HCT116 (cell line): ENCODE data around the gene LRRN2. TPM values are rescaled to one million over a fixed set of nuclear protein-coding genes. Genes with fewer than 3 reads are reported as not detected.

Experiments
- ATAC-seq: fragments of 200-7000 bp; cut with Tn5 transposase; 2 replicates; pipeline ENCODE4 v1.9.1; 2020; ENCODE audit warnings: mild to moderate bottlenecking, moderate library complexity
- BruUV-seq: library from RNA; stranded (reverse); fragments of 400-500 nt; replicated peaks from 2 replicates; lab custom pipeline; 2021; lab: Mats Ljungman, UMichigan
- CTCF ChIA-PET: fragments of 300-600 bp; sonication (Branson Sonifier 250); formaldehyde crosslinking; loops from one replicate; lab custom pipeline; 2021; ENCODE audit warnings: antibody characterized with exemption; lab: Charles Lee
- POLR2A ChIA-PET: fragments of 300-600, 350-600 bp; sonication (Branson Sonifier 250); formaldehyde crosslinking; loops from one replicate; lab custom pipeline; 2021; ENCODE audit warnings: antibody characterized with exemption; lab: Charles Lee
- RAD21 ChIA-PET, 2 experiments: fragments of 300-600 bp; sonication (Branson Sonifier 250); formaldehyde crosslinking; loops; one replicate each; lab custom pipeline; 2023; ENCODE audit warnings: low total read pairs in 2 of 2; ENCODE audit not compliant: uncharacterized antibody in 2 of 2, unreplicated experiment in 2 of 2, low non-redundant PET in 1 of 2; lab: Charles Lee
- DNase-seq: peaks from one replicate; pipeline ENCODE4 v3.0.0-alpha.2; 2010; ENCODE audit warnings: low read depth, low spot score
- H2AFZ ChIP-seq: fragments of 200-600 bp; shearing (Covaris generic), sonication (generic); 2 replicates; pipeline ENCODE4 v1.6.1; 2017; ENCODE audit warnings: low read depth, mixed run types, mixed read lengths, antibody characterized with exemption, low read length; ENCODE audit not compliant: poor library complexity, severe bottlenecking
- H3K27ac ChIP-seq: 2 replicates; pipeline ENCODE4 v1.5.1; 2012; ENCODE audit warnings: low read depth, low read length
- H3K27me3 ChIP-seq: fragments of 200-600 bp; sonication (generic); 2 replicates; pipeline ENCODE4 v1.6.1; 2016; ENCODE audit warnings: mixed run types, low read length, mixed read lengths; ENCODE audit not compliant: insufficient read depth
- H3K36me3 ChIP-seq, 2 experiments: fragments of 200-500 bp in 1 of 2; fragments of 200-600 bp in 1 of 2; sonication (Bioruptor generic) in 1 of 2; sonication (generic) in 1 of 2; 2 replicates each; pipeline versions ENCODE4 v1.5.1 to v1.6.1; 2014 to 2016; ENCODE audit warnings: low read length in 2 of 2, inconsistent platforms in 1 of 2, mixed read lengths in 1 of 2, mixed run types in 1 of 2; ENCODE audit not compliant: insufficient read depth in 2 of 2, control insufficient read depth in 1 of 2
- H3K4me1 ChIP-seq, 2 experiments: fragments of 200-600 bp in 1 of 2; sonication (generic) in 1 of 2; 2 replicates each; pipeline versions ENCODE4 v1.5.1 to v1.6.1; 2012 to 2017; ENCODE audit warnings: low read length in 2 of 2, inconsistent platforms in 1 of 2, mild to moderate bottlenecking in 1 of 2, mixed read lengths in 1 of 2, mixed run types in 1 of 2, moderate library complexity in 1 of 2; ENCODE audit not compliant: insufficient read depth in 2 of 2, control insufficient read depth in 1 of 2
- H3K4me2 ChIP-seq: fragments of 200-600 bp; sonication (generic); 2 replicates; pipeline ENCODE4 v1.6.1; 2017; ENCODE audit warnings: mixed run types, low read length, mixed read lengths
- H3K4me3 ChIP-seq, 2 experiments: fragments of 200-600 bp in 1 of 2; sonication (generic) in 1 of 2; replicated peaks in 1 of 2; 2 replicates each; pipeline ENCODE4 v1.5.1; 2011 to 2016; ENCODE audit warnings: low read length in 2 of 2, control low read depth in 1 of 2, low read depth in 1 of 2, mild to moderate bottlenecking in 1 of 2, mixed read lengths in 1 of 2, mixed run types in 1 of 2
- H3K79me2 ChIP-seq: fragments of 200-600 bp; sonication (generic); 2 replicates; pipeline ENCODE4 v1.6.1; 2017; ENCODE audit warnings: mild to moderate bottlenecking, mixed run types, low read length, moderate library complexity, mixed read lengths; ENCODE audit not compliant: insufficient read depth
- H3K9ac ChIP-seq: fragments of 200-600 bp; sonication (generic); 2 replicates; pipeline ENCODE4 v1.6.1; 2016; ENCODE audit warnings: low read length, mixed read lengths
- H3K9me2 ChIP-seq: fragments of 200-600 bp; sonication (generic), shearing (Covaris generic); 2 replicates; pipeline ENCODE4 v1.6.1; 2017; ENCODE audit warnings: mixed run types, mild to moderate bottlenecking, moderate library complexity; ENCODE audit not compliant: insufficient read depth
- H3K9me3 ChIP-seq, 2 experiments: fragments of 200-500 bp in 1 of 2; fragments of 200-600 bp in 1 of 2; sonication (Bioruptor generic) in 1 of 2; sonication (generic) in 1 of 2; 2 replicates each; pipeline ENCODE4 v1.6.1; 2014 to 2017; ENCODE audit warnings: low read length in 2 of 2, mixed read lengths in 2 of 2, inconsistent platforms in 1 of 2, low read depth in 1 of 2, mild to moderate bottlenecking in 1 of 2, mixed run types in 1 of 2, moderate library complexity in 1 of 2; ENCODE audit not compliant: control insufficient read depth in 1 of 2, insufficient read depth in 1 of 2
- H4K20me1 ChIP-seq: fragments of 200-600 bp; sonication (generic), shearing (Covaris generic); 2 replicates; pipeline ENCODE4 v1.6.1; 2017; ENCODE audit warnings: mixed run types, mild to moderate bottlenecking, moderate library complexity; ENCODE audit not compliant: insufficient read depth
- CBX3 ChIP-seq: IDR thresholded peaks from 2 replicates; pipeline ENCODE4 v1.6.1; 2012; ENCODE audit warnings: low read depth
- CTCF ChIP-seq, 3 experiments: fragments of 200-600 bp in 1 of 3; sonication (generic) in 1 of 3; IDR thresholded peaks in 2 of 3; conservative IDR thresholded peaks in 1 of 3; 2 replicates each; pipeline ENCODE4 v1.5.1; 2012 to 2017; ENCODE audit warnings: low read depth in 2 of 3, low read length in 2 of 3, antibody characterized with exemption in 1 of 3, borderline replicate concordance in 1 of 3, control low read depth in 1 of 3, mild to moderate bottlenecking in 1 of 3, mixed read lengths in 1 of 3, mixed run types in 1 of 3, moderate library complexity in 1 of 3; ENCODE audit not compliant: insufficient read depth in 1 of 3
- EGR1 ChIP-seq: IDR thresholded peaks from 2 replicates; pipeline ENCODE4 v1.6.1; 2012; ENCODE audit warnings: low read depth
- EZH2phosphoT487 ChIP-seq: fragments of 200-600 bp; IDR thresholded peaks from 2 replicates; pipeline ENCODE4 v1.6.1; 2018; ENCODE audit warnings: antibody characterized with exemption, borderline replicate concordance
- FOSL1 ChIP-seq: IDR thresholded peaks from 2 replicates; pipeline ENCODE4 v1.6.1; 2012; ENCODE audit warnings: low read depth
- MAX ChIP-seq: IDR thresholded peaks from 2 replicates; pipeline ENCODE4 v1.6.1; 2012
- SIN3A ChIP-seq: IDR thresholded peaks from 2 replicates; pipeline ENCODE4 v1.6.1; 2012; ENCODE audit warnings: low read depth
- SP1 ChIP-seq: IDR thresholded peaks from 2 replicates; pipeline ENCODE4 v1.6.1; 2012; ENCODE audit warnings: low read depth
- TCF7L2 ChIP-seq: IDR thresholded peaks from 2 replicates; pipeline ENCODE4 v1.7.0; 2011; ENCODE audit warnings: borderline replicate concordance, inconsistent platforms; ENCODE audit not compliant: insufficient read depth, insufficient read length; ENCODE audit errors: extremely low read depth
- YY1 ChIP-seq: IDR thresholded peaks from 2 replicates; pipeline ENCODE4 v1.6.1; 2011; ENCODE audit warnings: low read length, low read depth, moderate library complexity, mild to moderate bottlenecking; ENCODE audit not compliant: insufficient replicate concordance; ENCODE audit errors: extremely low read depth
- ZBTB33 ChIP-seq: IDR thresholded peaks from 2 replicates; pipeline ENCODE4 v1.6.1; 2011; ENCODE audit warnings: mild to moderate bottlenecking, low read length, moderate library complexity; ENCODE audit not compliant: insufficient replicate concordance; ENCODE audit errors: extremely low read depth
- ZNF274 ChIP-seq: fragments of 200-500 bp; sonication (Bioruptor generic); IDR thresholded peaks from 2 replicates; pipeline ENCODE4 v1.6.1; 2014; ENCODE audit warnings: mild to moderate bottlenecking, low read depth, low read length, inconsistent platforms
- intact Hi-C: fragments of 100-400 bp; cut with micrococcal nuclease; formaldehyde crosslinking; loops from 2 replicates; pipeline ENCODE4 v1.10.0; 2022
- total RNA-seq: library from RNA; stranded (reverse); gene quantifications from one replicate; pipeline ENCODE4 v1.2.1, GENCODE V29; 2021; ENCODE audit not compliant: unreplicated experiment

The LRRN2 gene
- total RNA-seq, 1 experiment from 2014 or later = 3.2 TPM

- no peaks in the 10 kb centered on the region for H4K20me1 ChIP-seq
- no peak overlapping the region for H2AFZ ChIP-seq
- intact Hi-C loops = no loop called here
- ATAC-seq (peak; percentile 85), DNase-seq (no peak)
- BruUV-seq = no TSS peak
- H3K36me3 ChIP-seq = no peaks in the 10 kb centered on the region
- no peaks in the 10 kb centered on the region for H3K4me1 ChIP-seq
- H3K4me3 ChIP-seq = no peak overlapping the region
- POLR2A ChIA-PET = no interaction called here
- TF ChIP-seq CTCF (IDR thresholded peaks at IDR 0.05 in 2 of 3, conservative IDR thresholded peaks at IDR 0.05 in 1 of 3; ENCODE audit: borderline replicate concordance in 1 of 3, insufficient read depth in 1 of 3, low read depth in 2 of 3, low read length in 2 of 3) (peak in 2 of 3 experiments; percentile 50 to 58; a peak in 4 of 6 replicates), ZBTB33 (no peak)
- no peaks in the 10 kb centered on the region for H3K79me2 ChIP-seq
- H3K27ac ChIP-seq = no peak overlapping the region
- no peaks in the 10 kb centered on the region for H3K9me2 ChIP-seq
- RAD21 ChIA-PET = no interaction called here
- no peaks in the 10 kb centered on the region for H3K27me3 ChIP-seq
- H3K4me2 ChIP-seq = no peak overlapping the region
- CTCF ChIA-PET = interaction anchor here (1.4 kb wide), 1 partner anchor 206 kb away, joined by 4 read pairs; no protein-coding TSS in a partner anchor
- H3K9ac ChIP-seq = no peak overlapping the region
- H3K9me3 ChIP-seq = no peaks in the 10 kb centered on the region
Observed at GRCh38 chr1:204600968-204601367, 84.6 kb downstream of the LRRN2 start.

- Histone ChIP-seq H3K4me1 (no peaks in the 10 kb centered on the region), H3K36me3 (no peaks in the 10 kb centered on the region), H3K79me2 (no peaks in the 10 kb centered on the region), H3K4me2 (no peak overlapping the region), H3K4me3 (no peak overlapping the region), H3K27me3 (no peaks in the 10 kb centered on the region), H3K27ac (no peak overlapping the region), H2AFZ (no peak overlapping the region), H3K9me3 (no peaks in the 10 kb centered on the region), H4K20me1 (no peaks in the 10 kb centered on the region), H3K9ac (no peak overlapping the region), H3K9me2 (no peaks in the 10 kb centered on the region)
- POLR2A ChIA-PET = no interaction called here
- CTCF ChIA-PET = interaction anchor here (1.4 kb wide), 1 partner anchor 207 kb away, joined by 4 read pairs; no protein-coding TSS in a partner anchor
- no peak for DNase-seq
- intact Hi-C loops = no loop called here
- BruUV-seq = no TSS peak
- ATAC-seq = no peak
- RAD21 ChIA-PET = no interaction called here
- TF ChIP-seq FOSL1 (no peak), YY1 (no peak), MAX (no peak), ZBTB33 (no peak), TCF7L2 (no peak), SP1 (no peak), SIN3A (no peak), ZNF274 (no peak), EGR1 (no peak), CBX3 (no peak), EZH2phosphoT487 (no peak)
Observed at GRCh38 chr1:204600203-204600602, 85.3 kb downstream of the LRRN2 start.
